ENCODE measurements around the gene MRPL40. TPM values are rescaled to one million over a fixed set of nuclear protein-coding genes. Genes with fewer than 3 reads are reported as not detected.

MRPL40 gene
- total RNA-seq, 1 donor, result 34.4 TPM

GRCh38 chr22:19470010-19470409, 37.7 kb downstream of the MRPL40 start:
- Histone ChIP-seq H3K4me3 (ENCODE audit: insufficient read depth, low read length) (no peak overlapping the region), H3K9me3 (ENCODE audit: low read depth, low read length) (no peaks in the 10 kb centered on the region), H3K27me3 (ENCODE audit: insufficient read depth, low read length) (no peaks in the 10 kb centered on the region), H3K4me2 (ENCODE audit: insufficient read depth, low read length) (no peak overlapping the region), H3K79me2 (ENCODE audit: insufficient read depth, low read length) (peaks cover 46% of the 10 kb centered on the region), H2AFZ (ENCODE audit: low read length) (no peak overlapping the region), H3K36me3 (ENCODE audit: insufficient read depth, low read length) (peaks cover 93% of the 10 kb centered on the region), H3K27ac (ENCODE audit: low read depth, low read length) (no peak overlapping the region), H4K20me1 (ENCODE audit: insufficient read depth, low read length) (peaks cover 32% of the 10 kb centered on the region), H3K4me1 (ENCODE audit: insufficient read depth, low read length) (no peaks in the 10 kb centered on the region)
- no peak for DNase-seq (ENCODE audit: insufficient read length, low spot score, missing footprints)
- TF ChIP-seq CTCF (IDR thresholded peaks at IDR 0.05; ENCODE audit: extremely low read depth, low read depth, low read length), result no peak

- no peaks in the 10 kb centered on the region for H3K9me3 ChIP-seq (ENCODE audit: low read depth, low read length)
- peaks cover 62% of the 10 kb centered on the region for H3K79me2 ChIP-seq (ENCODE audit: insufficient read depth, low read length)
- H4K20me1 ChIP-seq (ENCODE audit: insufficient read depth, low read length), result peaks cover 43% of the 10 kb centered on the region
- no peak for DNase-seq (ENCODE audit: insufficient read length, low spot score, missing footprints)
- no peak overlapping the region for H2AFZ ChIP-seq (ENCODE audit: low read length)
- peaks cover 84% of the 10 kb centered on the region for H3K36me3 ChIP-seq (ENCODE audit: insufficient read depth, low read length)
- no peak overlapping the region for H3K4me2 ChIP-seq (ENCODE audit: insufficient read depth, low read length)
- H3K27ac ChIP-seq (ENCODE audit: low read depth, low read length), result no peak overlapping the region
- H3K27me3 ChIP-seq (ENCODE audit: insufficient read depth, low read length), result no peaks in the 10 kb centered on the region
- H3K4me1 ChIP-seq (ENCODE audit: insufficient read depth, low read length), result no peaks in the 10 kb centered on the region
- TF ChIP-seq CTCF (IDR thresholded peaks at IDR 0.05; ENCODE audit: extremely low read depth, low read depth, low read length), result no peak
- no peak overlapping the region for H3K4me3 ChIP-seq (ENCODE audit: insufficient read depth, low read length)
These were observed 39.2 kb downstream of the MRPL40 start for GRCh38 chr22:19471572-19471971.

- Histone ChIP-seq H3K79me2 (ENCODE audit: insufficient read depth, low read length) (peaks cover 66% of the 10 kb centered on the region), H4K20me1 (ENCODE audit: insufficient read depth, low read length) (peaks cover 44% of the 10 kb centered on the region), H3K27ac (ENCODE audit: low read depth, low read length) (no peak overlapping the region)
These were observed 39.9 kb downstream of the MRPL40 start for GRCh38 chr22:19472233-19472632.

GRCh38 chr22:19473578-19473977, 41.2 kb downstream of the MRPL40 start:
- Histone ChIP-seq H3K9me3 (ENCODE audit: low read depth, low read length) (no peaks in the 10 kb centered on the region), H3K36me3 (ENCODE audit: insufficient read depth, low read length) (peaks cover 64% of the 10 kb centered on the region), H3K27me3 (ENCODE audit: insufficient read depth, low read length) (no peaks in the 10 kb centered on the region), H3K4me2 (ENCODE audit: insufficient read depth, low read length) (no peak overlapping the region), H3K27ac (ENCODE audit: low read depth, low read length) (no peak overlapping the region), H3K4me3 (ENCODE audit: insufficient read depth, low read length) (no peak overlapping the region), H2AFZ (ENCODE audit: low read length) (no peak overlapping the region), H3K4me1 (ENCODE audit: insufficient read depth, low read length) (peaks cover 11% of the 10 kb centered on the region), H3K79me2 (ENCODE audit: insufficient read depth, low read length) (peaks cover 77% of the 10 kb centered on the region), H4K20me1 (ENCODE audit: insufficient read depth, low read length) (peaks cover 51% of the 10 kb centered on the region)
- TF ChIP-seq CTCF (IDR thresholded peaks at IDR 0.05; ENCODE audit: extremely low read depth, low read depth, low read length), result peak; percentile 22
- no peak for DNase-seq (ENCODE audit: insufficient read length, low spot score, missing footprints)

More at GRCh38 chr22:19472233-19472632, 39.9 kb downstream of the MRPL40 start:
- Histone ChIP-seq H2AFZ (ENCODE audit: low read length) (no peak overlapping the region), H3K9me3 (ENCODE audit: low read depth, low read length) (no peaks in the 10 kb centered on the region), H3K4me2 (ENCODE audit: insufficient read depth, low read length) (no peak overlapping the region), H3K27me3 (ENCODE audit: insufficient read depth, low read length) (no peaks in the 10 kb centered on the region), H3K4me3 (ENCODE audit: insufficient read depth, low read length) (no peak overlapping the region), H3K36me3 (ENCODE audit: insufficient read depth, low read length) (peaks cover 77% of the 10 kb centered on the region), H3K4me1 (ENCODE audit: insufficient read depth, low read length) (peaks cover 2% of the 10 kb centered on the region)
- no peak for TF ChIP-seq CTCF (IDR thresholded peaks at IDR 0.05; ENCODE audit: extremely low read depth, low read depth, low read length)
- no peak for DNase-seq (ENCODE audit: insufficient read length, low spot score, missing footprints)
